K562 (cell line): Measurements from ENCODE around the gene SDCBP2. TPM values are rescaled to one million over a fixed set of nuclear protein-coding genes. Genes with fewer than 3 reads are reported as not detected.
A peak's percentile ranks its signal among the peaks of the same experiment; 100 is the strongest.

Experiments
- ATAC-seq: fragments of 200-7000 bp; cut with Tn5 transposase; 3 replicates; pipeline ENCODE4 v1.9.1; 2020; ENCODE audit warnings: moderate library complexity
- BruUV-seq: library from RNA; stranded (reverse); fragments of 400-500 nt; replicated peaks from 2 replicates; lab custom pipeline; 2021; lab: Mats Ljungman, UMichigan
- CTCF ChIA-PET: fragments of 300-600 bp; formaldehyde crosslinking; extraction: SDS; loops from one replicate; lab custom pipeline; 2021; ENCODE audit warnings: low intra/inter-chr PET ratio; lab: Yijun Ruan, JAX
- POLR2A ChIA-PET: fragments of 300-600, 350-650 bp; sonication (Branson Sonifier 250); formaldehyde crosslinking; extraction: SDS; loops from one replicate; lab custom pipeline; 2021; ENCODE audit warnings: antibody characterized with exemption, inconsistent platforms; lab: Yijun Ruan, JAX
- DNase-seq, 4 experiments: peaks; one replicate each; pipeline versions ENCODE4 v3.0.0 to v3.0.0-alpha.2; 2011 to 2018; ENCODE audit warnings: low spot score in 3 of 4, mixed read lengths in 3 of 4; ENCODE audit errors: extremely low read depth in 1 of 4
- FAIRE-seq: peaks from 2 replicates; lab custom pipeline; 2011; peaks lifted over from hg19 to GRCh38; lab: Jason Lieb, UNC
- H2AFZ ChIP-seq: 2 replicates; pipeline ENCODE4 v1.6.0; 2011; ENCODE audit warnings: low read depth, low read length, control low read depth, inconsistent platforms
- H3K27ac ChIP-seq: fragments of 200-600 bp; 3 replicates; pipeline ENCODE4 v1.8.0; 2011; ENCODE audit warnings: low read depth, mild to moderate bottlenecking, control low read depth, inconsistent platforms, low read length, moderate library complexity, mixed read lengths; ENCODE audit errors: extremely low read depth
- H3K27me3 ChIP-seq, 2 experiments: fragments of 300-600 bp in 1 of 2; 2 replicates in 1 of 2; 3 replicates in 1 of 2; pipeline versions ENCODE4 v1.6.0 to v1.8.0; 2011; ENCODE audit warnings: inconsistent platforms in 2 of 2, low read length in 2 of 2, mild to moderate bottlenecking in 1 of 2, mixed read lengths in 1 of 2, moderate library complexity in 1 of 2; ENCODE audit not compliant: control insufficient read depth in 2 of 2, insufficient read depth in 2 of 2
- H3K36me3 ChIP-seq: fragments of 300-600 bp; 3 replicates; pipeline ENCODE4 v1.8.0; 2011; ENCODE audit warnings: mild to moderate bottlenecking, low read length, inconsistent platforms; ENCODE audit not compliant: control insufficient read depth, insufficient read depth
- H3K4me1 ChIP-seq, 2 experiments: fragments of 200-600 bp in 1 of 2; replicated peaks in 1 of 2; 2 replicates in 1 of 2; 3 replicates in 1 of 2; pipeline versions ENCODE4 v1.5.1 to v1.8.0; 2011; ENCODE audit warnings: inconsistent platforms in 2 of 2, low read length in 2 of 2, mild to moderate bottlenecking in 1 of 2, mixed read lengths in 1 of 2, moderate library complexity in 1 of 2; ENCODE audit not compliant: control insufficient read depth in 2 of 2, insufficient read depth in 2 of 2
- H3K4me2 ChIP-seq: 2 replicates; pipeline ENCODE4 v1.6.1; 2011; ENCODE audit warnings: low read length, control low read depth, inconsistent platforms, mixed read lengths; ENCODE audit not compliant: insufficient read depth
- H3K4me3 ChIP-seq: fragments of 200-600 bp; sonication (generic), shearing (Covaris generic); 2 replicates; pipeline ENCODE4 v1.5.1; 2016; ENCODE audit warnings: control low read depth, inconsistent platforms
- H3K79me2 ChIP-seq: fragments of 200-600 bp; 3 replicates; pipeline ENCODE4 v1.8.0; 2011; ENCODE audit warnings: low read length, inconsistent platforms; ENCODE audit not compliant: control insufficient read depth, insufficient read depth
- H3K9ac ChIP-seq, 2 experiments: 2 replicates each; pipeline versions ENCODE4 v1.6.0 to v1.6.1; 2011; ENCODE audit warnings: low read depth in 2 of 2, low read length in 2 of 2, control low read depth in 1 of 2, inconsistent platforms in 1 of 2, mild to moderate bottlenecking in 1 of 2, mixed read lengths in 1 of 2; ENCODE audit not compliant: insufficient read depth in 1 of 2
- H3K9me1 ChIP-seq: one replicate; pipeline ENCODE4 v1.6.0; 2011; ENCODE audit warnings: inconsistent platforms, mild to moderate bottlenecking, low read length, moderate library complexity; ENCODE audit not compliant: control insufficient read depth, insufficient read depth
- H3K9me3 ChIP-seq: replicated peaks from 2 replicates; pipeline ENCODE4 v1.5.1; 2011; ENCODE audit warnings: low read depth, low read length, inconsistent platforms; ENCODE audit not compliant: control insufficient read depth, insufficient read depth
- H4K20me1 ChIP-seq: replicated peaks from 2 replicates; pipeline ENCODE4 v1.6.1; 2011; ENCODE audit warnings: low read length, inconsistent platforms, mixed read lengths; ENCODE audit not compliant: control insufficient read depth, insufficient read depth
- ADNP ChIP-seq: fragments of 200-800 bp; sonication (Bioruptor generic); IDR thresholded peaks from 2 replicates; pipeline ENCODE4 v1.6.1; 2016; ENCODE audit warnings: missing genetic modification characterization, missing compliant biosample characterization
- BCOR ChIP-seq: fragments of 450-650 bp; IDR thresholded peaks from 2 replicates; pipeline ENCODE4 v1.6.1; 2016
- CLOCK ChIP-seq: fragments of 250-450 bp; sonication (Bioruptor Pico); IDR thresholded peaks from 2 replicates; pipeline ENCODE4 v1.4.0; 2020; ENCODE audit warnings: mild to moderate bottlenecking, moderate library complexity, borderline replicate concordance
- CREM ChIP-seq: IDR thresholded peaks from 2 replicates; pipeline ENCODE4 v1.6.1; 2014; ENCODE audit warnings: antibody characterized with exemption, low read depth
- KDM5B ChIP-seq: fragments of 200-600 bp; sonication (generic); IDR thresholded peaks from 2 replicates; pipeline ENCODE4 v1.6.1; 2012; ENCODE audit warnings: low read depth, mild to moderate bottlenecking, moderate library complexity, low read length, control low read depth, inconsistent platforms; ENCODE audit not compliant: insufficient replicate concordance
- MAFF ChIP-seq: IDR thresholded peaks from 2 replicates; pipeline ENCODE4 v1.6.1; 2012; ENCODE audit warnings: low read length, improper control_type of control experiment
- NCOA6 ChIP-seq: fragments of 450-650 bp; IDR thresholded peaks from 2 replicates; pipeline ENCODE4 v1.6.1; 2017; ENCODE audit warnings: mild to moderate bottlenecking
- NFE2L1 ChIP-seq: fragments of 450-650 bp; IDR thresholded peaks from 2 replicates; pipeline ENCODE4 v1.6.1; 2016; ENCODE audit warnings: missing genetic modification characterization, low read depth, mild to moderate bottlenecking, missing compliant biosample characterization, moderate library complexity, borderline replicate concordance
- RBM25 ChIP-seq: fragments of 200-400 bp; formaldehyde crosslinking; IDR thresholded peaks from 2 replicates; pipeline ENCODE4 v1.6.1; 2018; ENCODE audit warnings: low read length, low read depth, moderate library complexity; ENCODE audit not compliant: severe bottlenecking
- RCOR1 ChIP-seq, 2 experiments: IDR thresholded peaks; 2 replicates each; pipeline ENCODE4 v1.6.1; 2012; ENCODE audit warnings: low read depth in 2 of 2, low read length in 2 of 2, borderline replicate concordance in 1 of 2, improper control_type of control experiment in 1 of 2
- SPI1 ChIP-seq: IDR thresholded peaks from 2 replicates; pipeline ENCODE4 v1.6.1; 2011; ENCODE audit warnings: low read depth, low read length, control low read depth, borderline replicate concordance
- WGBS: fragments of 100-300 bp; shearing (Covaris generic); methylation state at CpG from one replicate; pipeline ENCODE4 v1.1.6; 2016; ENCODE audit warnings: low coverage, mixed read lengths; ENCODE audit not compliant: insufficient coverage; ENCODE audit errors: missing lambda C conversion rate; 5-methylcytosine and 5-hydroxymethylcytosine counted together
- in situ Hi-C: fragments of 300-500 bp; cut with MboI; formaldehyde crosslinking; loops from 4 replicates; pipeline ENCODE4 v1.15.0; 2018; ENCODE audit warnings: inconsistent platforms, mixed read lengths
- intact Hi-C: fragments of 100-400 bp; cut with micrococcal nuclease; formaldehyde crosslinking; loops from 2 replicates; pipeline ENCODE4 v1.14.2; 2022
- polyA plus RNA-seq, 8 experiments: library from polyadenylated mRNA; depleted of rRNA in 4 of 8; stranded (reverse) in 5 of 8; unstranded in 3 of 8; fragments of >200 nt; fragmentation: Nextera tagmentation in 2 of 8; fragmentation: Illumina TruSeq in 1 of 8; extraction: Ambion mirVana in 2 of 8; extraction: Trizol in 1 of 8; gene quantifications; 2 replicates each; pipeline versions ENCODE4 v1.2.1 to v1.2.3, GENCODE V29; 2011 to 2014; ENCODE audit warnings: inconsistent platforms in 1 of 8, missing spikeins in 1 of 8
- total RNA-seq, 7 experiments: library from RNA; depleted of rRNA in 6 of 7; stranded (reverse); fragments of >200 nt in 6 of 7; fragmentation: Illumina TruSeq in 2 of 7; extraction: Trizol in 2 of 7; gene quantifications; 2 replicates each; pipeline versions ENCODE4 v1.2.1 to v1.2.3, GENCODE V29; 2011 to 2021; ENCODE audit warnings: low replicate concordance in 1 of 7

SDCBP2 gene
- total and polyA plus RNA-seq, 9 of the 15 experiments (the other 6 are each of a cell fraction or from before 2014, with no cell fraction given): 0.06 to 1.2 (median 0.80) TPM

- Histone ChIP-seq H3K4me3 (no peak overlapping the region), H2AFZ (no peak overlapping the region), H3K27ac (no peak overlapping the region), H3K36me3 (peaks cover 60% of the 10 kb centered on the region; the same call in 2 of the 3 replicates), H3K9ac (no peak overlapping the region), H3K9me3 (no peaks in the 10 kb centered on the region), H3K79me2 (peaks cover 82% of the 10 kb centered on the region), H3K4me1 (peaks cover 0 to 36% of the 10 kb centered on the region in 2 experiments; a peak in 3 of 5 replicates), H4K20me1 (peaks cover 44% of the 10 kb centered on the region), H3K9me1 (peaks cover 4% of the 10 kb centered on the region), H3K4me2 (no peak overlapping the region), H3K27me3 (no peaks in the 10 kb centered on the region)
- 34% methylated on average over 7 of the region's 7 CpGs for WGBS
- ChIA-PET POLR2A (no interaction called here), CTCF (no interaction called here)
- TF ChIP-seq NCOA6: no peak
- no peak for TF ChIP-seq KDM5B
- TF ChIP-seq MAFF: no peak
- TF ChIP-seq NFE2L1 (tag): no peak
- no peak for TF ChIP-seq CREM
- no peak for TF ChIP-seq CLOCK (CRISPR knock-in tag)
- peak; percentile 62; the same call in 1 of the 2 replicates for TF ChIP-seq BCOR
- peak; percentile 90 for TF ChIP-seq RBM25
- peak in 1 of 2 experiments; percentile 52; a peak in 2 of 4 replicates for TF ChIP-seq RCOR1 (IDR thresholded peaks at IDR 0.05; ENCODE audit: borderline replicate concordance in 1 of 2, low read depth in 2 of 2, low read length in 2 of 2)
- TF ChIP-seq SPI1: peak; percentile 98
- peak; percentile 82; the same call in 1 of the 2 replicates for TF ChIP-seq ADNP (tag)
- FAIRE-seq: no peak
- DNase-seq: no peak
- in situ Hi-C loops (no loop called here), intact Hi-C loops (no loop called here)
- ATAC-seq: no peak
- no TSS peak for BruUV-seq
Measured at GRCh38 chr20:1376408-1377270, 47.7 kb upstream of the SDCBP2 start.
